Adrenal gland (tissue), 5 donors: ENCODE data around the gene MYCBP2.

Experiments
- POLR2A ChIP-seq, 2 donors: fragments of 450-650 bp; IDR thresholded peaks; one replicate each; pipeline ENCODE4 v1.6.1; 2017; ENCODE audit warnings: antibody characterized with exemption in 2 of 2, mild to moderate bottlenecking in 2 of 2, moderate library complexity in 1 of 2
- TF ChIP-seq, protein P1 (sequence below), 6 experiments: fragments of 450-650 bp in 4 of 6; fragments of 200-600 bp in 2 of 6; sonication (generic) in 1 of 6; IDR thresholded peaks; 1 replicate in 5 of 6; 2 replicates in 1 of 6; pipeline versions ENCODE4 v1.5.1 to v1.8.0; 2016 to 2021; ENCODE audit warnings: antibody characterized with exemption in 6 of 6, mild to moderate bottlenecking in 2 of 6, moderate library complexity in 1 of 6
- donor health status: DM: no; HTN: no; CAD: no.

DNA sequence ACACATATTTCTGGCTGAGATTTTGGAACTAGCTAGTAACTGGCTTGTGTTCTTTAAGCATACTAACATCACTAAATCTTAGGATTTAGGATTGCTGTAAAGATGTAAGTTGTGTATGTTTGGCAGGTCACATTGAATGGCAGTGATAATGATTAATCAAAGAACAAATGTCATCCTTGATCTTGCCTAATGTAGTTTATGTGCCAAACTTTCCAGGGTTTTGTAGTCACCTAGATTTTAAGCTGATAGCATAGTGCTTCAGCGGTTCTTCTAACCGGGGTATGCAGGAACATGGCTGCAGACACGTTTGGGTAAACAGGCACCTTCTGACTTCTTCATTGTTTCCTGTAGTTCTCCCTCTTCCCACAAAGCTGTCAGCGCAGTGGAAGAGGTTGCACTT, 325.4 kb downstream of the MYCBP2 start:
- TF ChIP-seq, protein P1, sequence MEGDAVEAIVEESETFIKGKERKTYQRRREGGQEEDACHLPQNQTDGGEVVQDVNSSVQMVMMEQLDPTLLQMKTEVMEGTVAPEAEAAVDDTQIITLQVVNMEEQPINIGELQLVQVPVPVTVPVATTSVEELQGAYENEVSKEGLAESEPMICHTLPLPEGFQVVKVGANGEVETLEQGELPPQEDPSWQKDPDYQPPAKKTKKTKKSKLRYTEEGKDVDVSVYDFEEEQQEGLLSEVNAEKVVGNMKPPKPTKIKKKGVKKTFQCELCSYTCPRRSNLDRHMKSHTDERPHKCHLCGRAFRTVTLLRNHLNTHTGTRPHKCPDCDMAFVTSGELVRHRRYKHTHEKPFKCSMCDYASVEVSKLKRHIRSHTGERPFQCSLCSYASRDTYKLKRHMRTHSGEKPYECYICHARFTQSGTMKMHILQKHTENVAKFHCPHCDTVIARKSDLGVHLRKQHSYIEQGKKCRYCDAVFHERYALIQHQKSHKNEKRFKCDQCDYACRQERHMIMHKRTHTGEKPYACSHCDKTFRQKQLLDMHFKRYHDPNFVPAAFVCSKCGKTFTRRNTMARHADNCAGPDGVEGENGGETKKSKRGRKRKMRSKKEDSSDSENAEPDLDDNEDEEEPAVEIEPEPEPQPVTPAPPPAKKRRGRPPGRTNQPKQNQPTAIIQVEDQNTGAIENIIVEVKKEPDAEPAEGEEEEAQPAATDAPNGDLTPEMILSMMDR (IDR thresholded peaks at IDR 0.05): no peak
- no peak for TF ChIP-seq POLR2A (IDR thresholded peaks at IDR 0.05)
